Mucosa of descending colon (tissue), 3 donors: ENCODE data around the gene PF4V1. TPM values are rescaled to one million over a fixed set of nuclear protein-coding genes. Genes with fewer than 3 reads are reported as not detected.

Experiments
- ATAC-seq: fragments of 200-7000 bp; cut with Tn5 transposase; one replicate; pipeline ENCODE4 v1.9.1; 2020; ENCODE audit warnings: mild to moderate bottlenecking, moderate library complexity
- DNase-seq, 3 donors: peaks; one replicate each; pipeline ENCODE4 v3.0.0-alpha.2; 2020
- H3K36me3 ChIP-seq: fragments of 200-600 bp; one replicate; pipeline ENCODE4 v1.8.0; 2021; ENCODE audit warnings: low read depth, mild to moderate bottlenecking
- H3K4me1 ChIP-seq: fragments of 200-600 bp; one replicate; pipeline ENCODE4 v1.8.0; 2021; ENCODE audit warnings: low read depth, mild to moderate bottlenecking
- H3K4me3 ChIP-seq: fragments of 200-600 bp; one replicate; pipeline ENCODE4 v1.8.0; 2021; ENCODE audit warnings: mild to moderate bottlenecking
- H3K9me3 ChIP-seq: fragments of 200-600 bp; one replicate; pipeline ENCODE4 v1.8.0; 2021; ENCODE audit warnings: mild to moderate bottlenecking
- CTCF ChIP-seq: fragments of 200-600 bp; IDR thresholded peaks from one replicate; pipeline ENCODE4 v1.8.0; 2022; ENCODE audit warnings: antibody characterized with exemption, mild to moderate bottlenecking
- intact Hi-C, 2 donors: fragments of 100-400 bp; cut with DNase I in 1 of 2; cut with micrococcal nuclease in 1 of 2; formaldehyde crosslinking; loops; one replicate each; pipeline versions ENCODE4 v1.11.0 to v1.11.1; 2022; cut with DNase I, micrococcal nuclease
- total RNA-seq, 3 donors: library from RNA; stranded (reverse); fragmentation: NEBNext Ultra II Directional in 2 of 3; extraction: Animal tissue kit (Norgen Biotek cat#: 25700) in 2 of 3; gene quantifications; one replicate each; pipeline versions ENCODE4 v1.2.1 to v1.2.4, GENCODE V29; 2021 to 2023
- donor health status: DM: no; HTN: no; CAD: no; lungs with moderate emphysema.
- donor health status: DM: no; HTN: no; CAD: no.
- donor health status: DM: no; HTN: yes; CAD: no.

The PF4V1 gene
- total RNA-seq, 3 donors from 2014 or later = not detected

GRCh38 chr4:73883306-73883705, 30.2 kb downstream of the PF4V1 start:
- Histone ChIP-seq H3K4me1 (peaks cover 9% of the 10 kb centered on the region), H3K36me3 (no peaks in the 10 kb centered on the region), H3K9me3 (no peaks in the 10 kb centered on the region), H3K4me3 (no peak overlapping the region)
- ATAC-seq (no peak), DNase-seq (no peak)
- intact Hi-C loops = no loop called here
- no peak for TF ChIP-seq CTCF

GRCh38 chr4:73885574-73886267, 32.6 kb downstream of the PF4V1 start:
- H3K9me3 ChIP-seq = no peaks in the 10 kb centered on the region
- H3K4me3 ChIP-seq = no peak overlapping the region
- intact Hi-C loops = no loop called here
- TF ChIP-seq CTCF = no peak
- DNase-seq = peak in 1 of 3 donors; percentile 36
- no peaks in the 10 kb centered on the region for H3K36me3 ChIP-seq
- H3K4me1 ChIP-seq = peaks cover 9% of the 10 kb centered on the region
- peak; percentile 36 for ATAC-seq

- Histone ChIP-seq H3K9me3 (no peaks in the 10 kb centered on the region), H3K4me1 (peaks cover 11% of the 10 kb centered on the region), H3K4me3 (no peak overlapping the region), H3K36me3 (no peaks in the 10 kb centered on the region)
- TF ChIP-seq CTCF = no peak
- DNase-seq (no peak), ATAC-seq (no peak)
- intact Hi-C loops = no loop called here
These were observed 38.2 kb downstream of the PF4V1 start for GRCh38 chr4:73891326-73891725.

- DNase-seq = no peak
- no peaks in the 10 kb centered on the region for H3K36me3 ChIP-seq
- ATAC-seq = no peak
These were observed 38.8 kb downstream of the PF4V1 start for GRCh38 chr4:73891739-73892405.

GRCh38 chr4:73892966-73893365, 39.9 kb downstream of the PF4V1 start:
- no peaks in the 10 kb centered on the region for H3K36me3 ChIP-seq
- peaks cover 11% of the 10 kb centered on the region for H3K4me1 ChIP-seq
- intact Hi-C loops = no loop called here
- DNase-seq (no peak), ATAC-seq (no peak)
- no peaks in the 10 kb centered on the region for H3K9me3 ChIP-seq
- no peak for TF ChIP-seq CTCF
- H3K4me3 ChIP-seq = no peak overlapping the region

More at GRCh38 chr4:73891739-73892405, 38.8 kb downstream of the PF4V1 start:
- no peak for TF ChIP-seq CTCF
- Histone ChIP-seq H3K4me3 (no peak overlapping the region), H3K9me3 (no peaks in the 10 kb centered on the region), H3K4me1 (peaks cover 11% of the 10 kb centered on the region)
- intact Hi-C loops = no loop called here
